CD4-positive, CD25-positive, alpha-beta regulatory T cell (primary cell): ENCODE data around the gene CUEDC2. TPM values are rescaled to one million over a fixed set of nuclear protein-coding genes. Genes with fewer than 3 reads are reported as not detected.

Source experiments
- ATAC-seq, 2 donors: fragments of 150-1000 bp; cut with Tn5 transposase; one replicate each; pipeline ENCODE4 v1.10.0; 2021; ENCODE audit warnings: low read depth in 2 of 2, moderate number of reproducible peaks in 2 of 2, moderate library complexity in 1 of 2
- DNase-seq, 3 donors: peaks; one replicate each; pipeline versions ENCODE4 v3.0.0 to v3.0.0-alpha.2; 2012 to 2022; ENCODE audit warnings: mixed read lengths in 1 of 3
- H3K27ac ChIP-seq: one replicate; pipeline ENCODE4 v1.7.0; 2013; ENCODE audit warnings: mild to moderate bottlenecking, low read length; ENCODE audit not compliant: insufficient read depth, poor library complexity, severe bottlenecking
- H3K27me3 ChIP-seq: one replicate; pipeline ENCODE4 v1.7.0; 2013; ENCODE audit warnings: low read length; ENCODE audit not compliant: control insufficient read depth, insufficient read depth
- H3K36me3 ChIP-seq: one replicate; pipeline ENCODE4 v1.7.0; 2013; ENCODE audit warnings: mild to moderate bottlenecking, low read length, moderate library complexity; ENCODE audit not compliant: control insufficient read depth, insufficient read depth
- H3K4me1 ChIP-seq: 2 replicates; pipeline ENCODE4 v1.7.0; 2013; ENCODE audit warnings: mild to moderate bottlenecking, low read length; ENCODE audit not compliant: insufficient read depth, control insufficient read depth, poor library complexity, severe bottlenecking
- H3K4me3 ChIP-seq: one replicate; pipeline ENCODE4 v1.7.0; 2013; ENCODE audit warnings: low read depth, mild to moderate bottlenecking, low read length, moderate library complexity
- H3K9me3 ChIP-seq, 2 experiments: 1 replicate in 1 of 2; 2 replicates in 1 of 2; pipeline ENCODE4 v1.7.0; 2013; ENCODE audit warnings: low read length in 2 of 2, mild to moderate bottlenecking in 1 of 2, moderate library complexity in 1 of 2; ENCODE audit not compliant: control insufficient read depth in 2 of 2
- H3K27ac Mint-ChIP-seq, 3 donors: one replicate each; pipeline ENCODE4 v1.8.0; 2020 to 2022; ENCODE audit warnings: mild to moderate bottlenecking in 3 of 3, mixed read lengths in 3 of 3, moderate library complexity in 2 of 3
- H3K27me3 Mint-ChIP-seq: one replicate; pipeline ENCODE4 v1.8.0; 2022; ENCODE audit warnings: mild to moderate bottlenecking, mixed read lengths
- H3K36me3 Mint-ChIP-seq: one replicate; pipeline ENCODE4 v1.8.0; 2020; ENCODE audit warnings: mixed read lengths
- H3K4me1 Mint-ChIP-seq, 4 donors: one replicate each; pipeline ENCODE4 v1.8.0; 2020 to 2022; ENCODE audit warnings: mixed read lengths in 4 of 4, mild to moderate bottlenecking in 1 of 4
- H3K4me3 Mint-ChIP-seq, 4 donors: one replicate each; pipeline ENCODE4 v1.8.0; 2020 to 2022; ENCODE audit warnings: mild to moderate bottlenecking in 4 of 4, mixed read lengths in 4 of 4, moderate library complexity in 3 of 4
- H3K9me3 Mint-ChIP-seq, 7 donors: one replicate each; pipeline ENCODE4 v1.8.0; 2020 to 2022; ENCODE audit warnings: mixed read lengths in 7 of 7, mild to moderate bottlenecking in 3 of 7, moderate library complexity in 2 of 7
- polyA plus RNA-seq, 4 donors: library from polyadenylated mRNA; unstranded; fragments of 300-500 nt; fragmentation: Illumina TruSeq; gene quantifications; one replicate each; pipeline ENCODE4 v1.2.3, GENCODE V29; 2021
- total RNA-seq: library from RNA; stranded (reverse); gene quantifications from one replicate; pipeline ENCODE4 v1.2.3, GENCODE V29; 2022

The CUEDC2 gene
- total and polyA plus RNA-seq, 5 donors from 2014 or later, result 29.4 to 60.6 (median 51.2) TPM

GRCh38 chr10:102406815-102407214, 25.6 kb downstream of the CUEDC2 start:
- Mint-ChIP-seq H3K9me3 (peaks cover 0 to 3% (median 0%) of the 10 kb centered on the region in 7 donors), H3K27ac (peak overlapping the region in 1 of 3 donors; percentile 14), H3K4me3 (peak overlapping the region in 1 of 4 donors; percentile 73), H3K27me3 (peaks cover 30% of the 10 kb centered on the region), H3K4me1 (peaks cover 6 to 27% (median 16%) of the 10 kb centered on the region in 4 donors), H3K36me3 (no peaks in the 10 kb centered on the region)
- H3K4me1 ChIP-seq, result peaks cover 26% of the 10 kb centered on the region
- H3K27me3 ChIP-seq, result peaks cover 16% of the 10 kb centered on the region
- H3K36me3 ChIP-seq, result no peaks in the 10 kb centered on the region
- no peaks in the 10 kb centered on the region for H3K9me3 ChIP-seq
- ATAC-seq, result no peak
- no peak overlapping the region for H3K27ac ChIP-seq
- H3K4me3 ChIP-seq, result no peak overlapping the region
- no peak for DNase-seq

GRCh38 chr10:102405632-102406031, 26.7 kb downstream of the CUEDC2 start:
- peak overlapping the region in 1 of 3 donors; percentile 38 for H3K27ac Mint-ChIP-seq
- peaks cover 0 to 3% (median 0%) of the 10 kb centered on the region in 7 donors for H3K9me3 Mint-ChIP-seq
- peaks cover 9% of the 10 kb centered on the region for H3K27me3 ChIP-seq
- peaks cover 6 to 17% (median 10%) of the 10 kb centered on the region in 4 donors for H3K4me1 Mint-ChIP-seq
- H3K27me3 Mint-ChIP-seq, result peaks cover 21% of the 10 kb centered on the region
- no peak overlapping the region for H3K27ac ChIP-seq
- H3K36me3 ChIP-seq, result peaks cover 8% of the 10 kb centered on the region
- peaks cover 21% of the 10 kb centered on the region for H3K4me1 ChIP-seq
- H3K9me3 ChIP-seq, result no peaks in the 10 kb centered on the region
- peak overlapping the region in 2 of 4 donors; percentile 54 to 82 for H3K4me3 Mint-ChIP-seq
- H3K36me3 Mint-ChIP-seq, result no peaks in the 10 kb centered on the region
- DNase-seq (no peak), ATAC-seq (no peak)
- H3K4me3 ChIP-seq, result no peak overlapping the region

GRCh38 chr10:102405108-102405571, 27.2 kb downstream of the CUEDC2 start:
- Histone ChIP-seq H3K4me1 (peaks cover 21% of the 10 kb centered on the region), H3K27ac (no peak overlapping the region), H3K4me3 (no peak overlapping the region), H3K9me3 (no peaks in the 10 kb centered on the region), H3K27me3 (peaks cover 8% of the 10 kb centered on the region), H3K36me3 (peaks cover 10% of the 10 kb centered on the region)
- Mint-ChIP-seq H3K4me3 (peak overlapping the region in 1 of 4 donors; percentile 10), H3K27me3 (peaks cover 20% of the 10 kb centered on the region), H3K27ac (no peak overlapping the region), H3K9me3 (peaks cover 0 to 3% (median 0%) of the 10 kb centered on the region in 7 donors), H3K36me3 (no peaks in the 10 kb centered on the region), H3K4me1 (peaks cover 6 to 20% (median 11%) of the 10 kb centered on the region in 4 donors)
- ATAC-seq (no peak), DNase-seq (no peak)

GRCh38 chr10:102404361-102405107, 27.8 kb downstream of the CUEDC2 start:
- no peaks in the 10 kb centered on the region for H3K9me3 ChIP-seq
- Mint-ChIP-seq H3K27me3 (peaks cover 13% of the 10 kb centered on the region), H3K27ac (peak overlapping the region in 1 of 3 donors; percentile 56), H3K4me1 (peaks cover under 1 to 20% (median 9%) of the 10 kb centered on the region in 4 donors), H3K36me3 (no peaks in the 10 kb centered on the region), H3K9me3 (peaks cover 0 to under 1% (median 0%) of the 10 kb centered on the region in 7 donors), H3K4me3 (peak overlapping the region in 2 of 4 donors; percentile 10 to 49)
- ATAC-seq, result no peak
- peaks cover 21% of the 10 kb centered on the region for H3K4me1 ChIP-seq
- H3K27me3 ChIP-seq, result peaks cover 2% of the 10 kb centered on the region
- no peak overlapping the region for H3K4me3 ChIP-seq
- H3K36me3 ChIP-seq, result peaks cover 13% of the 10 kb centered on the region
- DNase-seq, result no peak
- no peak overlapping the region for H3K27ac ChIP-seq

GRCh38 chr10:102403115-102403514, 29.3 kb downstream of the CUEDC2 start:
- Histone ChIP-seq H3K36me3 (peaks cover 16% of the 10 kb centered on the region), H3K27me3 (no peaks in the 10 kb centered on the region), H3K4me1 (peaks cover 23% of the 10 kb centered on the region), H3K27ac (no peak overlapping the region), H3K9me3 (no peaks in the 10 kb centered on the region), H3K4me3 (no peak overlapping the region)
- peaks cover 14% of the 10 kb centered on the region for H3K27me3 Mint-ChIP-seq
- no peak overlapping the region for H3K4me3 Mint-ChIP-seq
- DNase-seq (no peak), ATAC-seq (no peak)
- no peak overlapping the region for H3K27ac Mint-ChIP-seq
- no peaks in the 10 kb centered on the region for H3K9me3 Mint-ChIP-seq
- peaks cover 0 to 23% (median 10%) of the 10 kb centered on the region in 4 donors for H3K4me1 Mint-ChIP-seq
- H3K36me3 Mint-ChIP-seq, result no peaks in the 10 kb centered on the region

GRCh38 chr10:102402512-102402896, 29.9 kb downstream of the CUEDC2 start:
- Mint-ChIP-seq H3K9me3 (no peaks in the 10 kb centered on the region), H3K4me3 (no peak overlapping the region), H3K27me3 (peaks cover 13% of the 10 kb centered on the region), H3K36me3 (no peaks in the 10 kb centered on the region), H3K27ac (no peak overlapping the region), H3K4me1 (peaks cover 0 to 28% (median 14%) of the 10 kb centered on the region in 4 donors)
- Histone ChIP-seq H3K36me3 (peaks cover 18% of the 10 kb centered on the region), H3K4me1 (peaks cover 29% of the 10 kb centered on the region), H3K27me3 (no peaks in the 10 kb centered on the region), H3K4me3 (no peak overlapping the region), H3K9me3 (no peaks in the 10 kb centered on the region), H3K27ac (no peak overlapping the region)
- DNase-seq, result no peak
- no peak for ATAC-seq

GRCh38 chr10:102401735-102402511, 30.5 kb downstream of the CUEDC2 start:
- H3K4me1 ChIP-seq, result peaks cover 33% of the 10 kb centered on the region

More at GRCh38 chr10:102401735-102402511, 30.5 kb downstream of the CUEDC2 start:
- peaks cover 23% of the 10 kb centered on the region for H3K36me3 ChIP-seq
- H3K27ac Mint-ChIP-seq, result no peak overlapping the region
- no peaks in the 10 kb centered on the region for H3K36me3 Mint-ChIP-seq
- peaks cover 0 to 32% (median 16%) of the 10 kb centered on the region in 4 donors for H3K4me1 Mint-ChIP-seq
- no peaks in the 10 kb centered on the region for H3K9me3 Mint-ChIP-seq
- no peak overlapping the region for H3K4me3 ChIP-seq
- no peak overlapping the region for H3K27ac ChIP-seq
- H3K27me3 Mint-ChIP-seq, result peaks cover 12% of the 10 kb centered on the region
- H3K9me3 ChIP-seq, result no peaks in the 10 kb centered on the region
- no peak for DNase-seq
- ATAC-seq, result no peak
- H3K4me3 Mint-ChIP-seq, result no peak overlapping the region
- H3K27me3 ChIP-seq, result no peaks in the 10 kb centered on the region
